GM19397 (cell line): Measurements from ENCODE around the gene PON2.
A peak's percentile ranks its signal among the peaks of the same experiment; 100 is the strongest.

ENCODE experiments used
- ATAC-seq: cut with Tn5 transposase; IDR thresholded peaks from one replicate; pipeline ENCODE4 v1.9.1; 2021; ENCODE audit warnings: mild to moderate bottlenecking, moderate library complexity; ENCODE audit not compliant: unreplicated experiment

PON2 gene

DNA sequence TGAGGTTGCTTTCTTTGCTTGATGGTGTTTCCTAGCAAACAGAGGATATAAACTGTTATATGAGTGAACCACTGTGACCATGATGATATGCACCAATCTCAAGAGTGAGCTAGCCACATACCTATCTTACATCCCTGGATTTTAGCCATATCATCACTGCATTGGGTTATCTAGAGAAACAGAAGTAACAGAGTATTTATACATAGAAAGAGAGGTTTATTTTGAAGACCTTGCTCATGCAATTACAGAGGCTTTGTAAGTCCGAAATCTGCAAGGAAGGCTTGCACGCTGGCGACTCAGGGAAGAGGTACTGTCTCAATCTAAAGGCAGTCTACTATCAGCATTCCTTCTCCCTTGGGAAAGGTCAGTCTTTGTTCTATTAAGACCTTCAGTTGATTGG, 11.8 kb upstream of the PON2 start:
- ATAC-seq: no peak

DNA sequence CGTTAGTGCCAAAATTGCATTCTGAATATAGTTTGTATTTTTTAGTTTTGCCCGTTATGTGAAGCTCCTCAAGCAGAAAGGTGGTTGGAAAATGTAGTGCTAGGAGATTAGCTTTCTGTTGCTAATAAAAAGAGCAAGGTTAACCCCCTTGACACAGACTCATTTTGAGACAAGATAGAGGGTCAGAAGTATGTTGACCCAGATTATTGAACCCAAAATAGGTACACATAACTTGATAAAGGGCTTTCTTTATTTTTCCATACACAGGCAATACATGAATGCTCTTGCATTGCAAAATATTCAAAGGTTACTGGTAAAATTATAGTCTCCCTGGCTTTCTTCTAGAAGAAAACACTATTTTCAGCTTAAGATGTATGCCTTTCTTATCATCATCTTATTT, 10.0 kb upstream of the PON2 start:
- ATAC-seq: no peak

DNA sequence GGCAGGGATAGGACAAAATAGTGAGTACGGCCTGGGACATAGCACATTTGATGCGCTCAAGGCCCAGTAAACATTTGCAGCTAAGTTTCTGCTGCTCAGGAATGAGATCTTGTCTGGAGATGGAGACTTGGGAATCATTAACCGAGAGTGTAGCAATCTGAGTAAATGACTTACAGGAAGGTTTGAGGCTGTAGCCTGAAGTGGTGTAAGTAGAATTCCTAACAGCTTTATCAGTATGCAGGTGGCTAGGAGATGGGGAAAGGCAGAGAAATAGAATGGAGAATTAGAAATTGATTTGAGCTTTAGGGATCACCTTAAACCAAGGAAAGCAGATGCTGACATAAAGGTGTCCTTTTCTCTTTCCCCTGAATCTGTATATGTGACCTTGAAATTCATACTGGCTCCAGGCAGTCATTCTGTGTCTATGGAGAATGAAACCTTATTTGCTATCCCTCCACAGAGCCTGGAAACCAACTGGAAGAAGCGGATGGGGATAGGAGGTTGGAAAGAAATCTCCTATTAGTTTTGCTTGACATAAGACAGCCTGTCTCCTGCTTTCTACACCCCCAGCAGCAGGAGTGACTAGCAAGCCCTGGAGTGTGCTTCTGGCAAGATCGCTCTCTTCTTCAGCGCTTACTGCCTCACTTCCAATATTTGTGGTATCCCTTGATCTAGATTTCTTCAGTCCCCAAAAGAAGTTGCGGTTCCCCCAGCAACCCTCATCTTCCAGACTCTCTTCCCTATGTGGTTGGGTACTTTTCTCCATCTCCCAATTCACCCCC, 6.4 kb upstream of the PON2 start:
- no peak for ATAC-seq

DNA sequence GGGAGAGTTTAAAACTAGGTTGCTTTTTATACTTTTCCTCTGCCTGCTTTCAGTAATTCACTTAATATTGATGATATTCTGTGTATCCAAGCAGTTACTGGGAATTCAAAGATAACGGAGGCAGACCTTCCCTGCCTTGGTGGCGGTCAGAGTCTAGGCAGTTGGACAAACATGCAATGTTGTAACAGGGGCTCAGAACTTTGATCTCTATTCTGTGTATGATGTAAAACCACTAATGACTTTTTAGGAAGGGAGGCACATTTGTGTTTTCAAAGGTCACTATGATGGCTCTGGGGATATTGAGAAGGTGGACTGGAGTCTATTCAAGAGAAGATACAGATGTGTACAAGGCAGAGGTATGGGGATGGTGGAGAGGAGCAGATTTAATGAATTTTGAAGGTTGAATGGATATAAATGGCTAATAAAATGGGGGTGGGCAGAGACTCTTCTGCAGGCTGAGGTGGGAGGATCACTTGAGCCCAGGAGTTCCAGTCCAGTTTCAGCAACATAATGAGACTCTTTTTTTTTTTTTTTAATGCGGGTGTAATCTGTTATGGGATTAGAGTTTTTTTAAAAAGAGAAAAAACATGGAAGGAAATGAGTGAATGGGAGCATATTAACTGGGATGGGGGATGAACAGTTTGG, 5.7 kb upstream of the PON2 start:
- no peak for ATAC-seq

DNA sequence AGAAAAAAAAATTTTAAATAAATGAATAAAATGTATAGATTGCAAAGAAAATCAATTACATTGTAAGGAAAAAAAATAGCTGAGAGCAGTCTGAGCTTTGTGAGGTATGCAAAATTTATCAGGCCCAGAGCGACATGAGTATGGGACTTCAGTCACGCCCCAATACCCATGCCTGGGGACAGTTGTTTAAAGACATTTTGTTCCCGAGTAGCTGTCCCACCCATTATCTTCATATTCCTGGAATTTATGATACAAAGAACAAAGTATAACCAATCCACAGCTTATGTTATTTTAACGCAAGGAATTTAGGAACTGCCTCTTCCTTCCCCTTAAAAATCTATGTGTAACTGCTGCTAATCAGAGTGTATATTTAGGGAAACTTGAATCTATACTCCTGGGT, 1.6 kb upstream of the PON2 start:
- ATAC-seq: no peak

DNA sequence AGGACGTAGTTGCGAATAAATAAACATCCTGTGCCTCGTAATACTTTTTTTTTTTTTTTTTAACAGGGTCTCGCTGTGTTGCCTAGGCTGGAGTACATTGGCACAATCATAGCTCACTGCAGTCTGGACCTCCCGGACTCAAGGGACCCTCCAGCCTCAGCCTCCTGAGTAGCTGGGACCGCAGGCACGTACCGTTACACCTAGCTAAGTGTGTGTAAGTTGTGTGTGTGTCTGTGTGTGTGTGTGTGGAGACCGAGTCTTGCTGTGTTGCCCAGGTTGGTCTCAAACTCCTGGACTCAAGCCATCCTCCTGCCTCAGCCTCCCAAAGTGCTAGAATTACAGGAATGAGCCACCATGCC, 573 bp upstream of the PON2 start:
- ATAC-seq: no peak

DNA sequence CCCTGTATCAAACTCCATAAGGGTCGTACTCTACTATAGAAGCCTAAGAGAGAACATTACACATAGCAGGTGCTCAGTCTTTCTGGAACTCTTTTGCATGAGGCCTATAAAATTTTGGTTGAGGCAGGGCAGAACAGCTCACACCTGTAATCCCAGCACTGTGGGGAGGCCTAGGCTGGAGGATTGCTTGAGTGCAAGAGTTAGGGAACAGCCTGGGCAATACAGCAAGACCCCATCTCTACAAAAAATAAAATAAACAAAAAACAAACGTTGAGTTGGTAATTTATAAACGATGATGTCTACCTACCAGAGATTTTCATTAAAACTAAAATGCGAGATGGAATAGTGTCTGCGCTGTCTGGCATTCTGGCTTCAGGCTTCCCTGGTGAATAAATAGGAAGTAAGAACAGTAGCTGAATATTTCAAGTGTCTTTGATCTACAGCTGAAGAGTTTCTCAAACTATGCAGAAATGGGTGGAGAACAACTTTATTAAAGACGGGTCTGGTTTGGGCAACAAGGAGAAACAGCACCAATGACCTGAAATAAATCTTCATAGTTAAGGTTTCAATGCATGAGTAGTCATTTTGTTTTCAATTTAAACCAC, 774 bp downstream of the PON2 start:
- ATAC-seq: no peak

DNA sequence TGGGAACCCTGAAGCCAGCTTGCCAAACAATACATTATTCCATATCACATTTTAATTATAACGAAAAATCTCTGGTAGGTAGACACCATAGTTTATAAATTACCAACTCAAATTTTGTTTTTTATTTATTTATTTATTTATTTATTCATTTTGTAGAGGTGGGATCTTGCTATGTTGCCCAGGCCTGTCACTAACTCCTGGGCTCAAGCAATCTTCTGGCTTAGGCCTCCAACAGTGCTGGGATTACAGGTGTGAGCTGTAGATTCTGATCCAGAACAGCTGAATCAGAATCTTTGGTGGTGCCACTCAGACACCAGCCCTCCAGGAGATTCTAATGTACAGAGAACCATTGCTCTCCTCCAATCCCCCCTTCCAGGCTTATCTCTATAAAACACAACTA, 1.7 kb downstream of the PON2 start:
- no peak for ATAC-seq

DNA sequence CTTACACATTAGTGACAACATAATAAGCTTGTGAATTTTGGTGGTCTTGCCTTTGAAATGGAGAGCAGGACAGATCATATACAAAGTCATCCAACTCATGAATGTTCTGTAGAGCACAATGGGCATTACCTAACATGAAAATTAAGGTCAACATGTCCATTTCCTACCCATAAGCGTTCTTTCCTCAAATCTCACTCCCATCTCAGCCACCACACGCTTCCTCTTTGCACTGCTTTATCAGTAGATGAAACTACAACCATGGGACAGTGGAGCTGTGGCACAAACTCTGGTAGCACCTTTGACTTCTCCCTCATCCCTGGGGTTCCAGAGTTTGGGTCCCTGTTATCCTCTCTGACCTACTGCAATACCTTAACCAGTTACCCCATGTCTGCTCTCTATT, 2.2 kb downstream of the PON2 start:
- no peak for ATAC-seq

DNA sequence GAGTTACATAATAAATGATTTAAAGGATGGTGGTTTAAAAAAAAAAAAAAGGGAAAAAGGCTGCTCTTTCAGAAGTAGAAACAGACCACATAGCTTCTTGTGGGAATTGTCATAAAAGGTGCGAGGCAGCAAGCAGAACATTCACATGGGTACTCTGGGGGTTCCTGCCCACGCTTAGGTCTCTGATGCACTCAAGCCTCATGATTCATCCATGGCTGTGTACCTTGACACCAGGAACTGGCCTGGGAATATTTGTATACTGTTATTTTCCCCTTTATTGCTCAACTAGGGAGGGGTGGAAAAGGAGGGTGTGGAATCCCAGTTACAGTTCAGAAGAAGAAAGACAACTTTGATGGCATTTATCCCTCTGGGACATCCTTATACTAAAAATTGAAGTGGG, 4.0 kb downstream of the PON2 start:
- ATAC-seq: no peak

DNA sequence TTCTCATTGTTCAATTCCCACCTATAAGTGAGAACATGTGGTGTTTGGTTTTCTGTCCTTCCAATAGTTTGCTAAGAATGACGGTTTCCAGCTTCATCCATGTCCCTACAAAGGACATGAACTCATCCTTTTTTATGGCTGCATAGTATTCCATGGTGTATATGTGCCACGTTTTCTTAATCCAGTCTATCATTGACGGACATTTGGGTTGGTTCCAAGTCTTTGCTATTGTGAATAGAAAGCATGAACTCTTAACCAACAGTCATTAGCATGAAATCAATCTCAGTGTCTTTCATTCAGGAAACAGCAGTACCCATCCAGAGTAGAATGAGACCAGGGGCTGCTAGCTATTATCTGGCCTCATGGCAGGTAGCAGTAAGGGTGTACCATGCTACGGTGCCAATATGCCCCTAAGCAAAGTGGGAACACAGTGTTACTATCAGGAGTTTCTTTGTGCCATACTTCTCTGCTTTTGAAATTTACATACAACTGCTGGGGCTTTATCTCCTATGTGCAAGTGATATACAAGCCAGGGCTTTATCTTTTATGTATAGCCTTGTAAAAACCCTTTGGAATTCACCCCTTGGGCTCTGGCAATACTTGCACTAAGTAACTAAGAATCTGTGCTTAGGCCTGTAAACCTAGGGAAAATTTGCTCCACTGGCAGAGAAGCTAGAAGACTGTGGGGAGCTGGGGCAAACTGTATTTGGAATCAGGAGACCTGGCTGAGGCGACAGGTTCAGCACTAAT, 5.4 kb downstream of the PON2 start:
- no peak for ATAC-seq

DNA sequence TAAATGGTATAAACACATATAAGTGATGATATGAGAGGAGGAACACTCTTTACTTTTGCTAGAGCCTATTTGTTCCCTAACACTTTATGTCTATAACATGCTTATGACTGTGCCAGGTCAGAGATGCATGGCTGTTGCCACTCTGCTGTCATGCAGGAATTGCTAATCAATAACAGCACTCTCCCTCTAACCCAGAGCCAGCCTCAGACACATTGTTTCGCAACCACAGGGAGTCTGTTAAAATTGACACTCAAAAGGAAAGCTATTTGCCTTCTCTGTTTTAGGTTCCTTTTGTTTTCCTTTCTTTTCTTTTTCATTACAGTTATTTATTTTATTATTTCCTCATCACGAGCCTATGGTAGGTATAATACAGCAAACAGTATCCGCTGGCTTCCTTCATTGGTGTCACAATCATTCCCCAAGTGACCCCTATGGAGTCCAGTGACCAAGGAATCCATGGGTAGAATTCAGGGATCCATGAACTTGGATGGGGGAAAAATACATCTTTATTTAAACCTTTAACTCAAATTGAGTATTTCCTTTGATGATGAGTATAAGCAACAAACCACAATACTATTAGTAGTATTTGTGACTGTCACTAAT, 6.8 kb downstream of the PON2 start:
- no peak for ATAC-seq

DNA sequence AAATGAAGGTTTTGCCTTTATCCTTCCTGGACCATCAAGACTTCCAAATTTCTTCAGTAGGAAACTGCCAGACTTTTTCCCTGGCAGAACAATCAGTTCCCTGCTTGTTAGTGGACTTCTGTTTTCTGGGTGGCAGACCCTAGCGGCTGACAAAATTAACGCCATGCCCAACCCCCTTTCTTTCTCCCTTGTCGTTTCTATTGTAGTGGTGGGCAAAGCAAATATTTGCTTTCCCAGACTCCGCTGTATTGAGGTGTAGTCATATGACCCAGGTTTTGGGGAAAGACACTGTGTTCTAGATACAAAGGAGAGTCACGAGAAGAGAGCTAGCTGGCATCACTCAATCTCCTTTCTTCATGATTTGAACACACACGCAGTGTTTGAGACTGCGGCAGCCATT, 7.7 kb downstream of the PON2 start:
- no peak for ATAC-seq

DNA sequence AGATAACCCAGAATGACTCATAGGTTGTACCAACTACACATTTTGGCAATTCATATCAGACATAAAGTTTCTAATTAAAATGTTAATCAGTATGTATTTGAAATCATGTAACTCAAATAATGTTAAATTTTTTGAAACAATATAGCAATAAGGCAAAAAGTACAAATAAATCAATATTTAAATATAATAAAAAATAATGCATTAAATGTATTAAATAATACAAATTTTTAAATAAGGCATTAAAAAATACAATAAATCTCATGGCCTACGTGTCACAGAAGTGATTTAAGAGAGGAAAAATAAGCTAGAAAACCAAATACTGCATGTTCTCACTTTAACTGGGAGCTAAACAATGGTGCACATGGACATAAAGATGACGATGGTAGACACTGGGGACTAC, 9.1 kb downstream of the PON2 start:
- no peak for ATAC-seq

DNA sequence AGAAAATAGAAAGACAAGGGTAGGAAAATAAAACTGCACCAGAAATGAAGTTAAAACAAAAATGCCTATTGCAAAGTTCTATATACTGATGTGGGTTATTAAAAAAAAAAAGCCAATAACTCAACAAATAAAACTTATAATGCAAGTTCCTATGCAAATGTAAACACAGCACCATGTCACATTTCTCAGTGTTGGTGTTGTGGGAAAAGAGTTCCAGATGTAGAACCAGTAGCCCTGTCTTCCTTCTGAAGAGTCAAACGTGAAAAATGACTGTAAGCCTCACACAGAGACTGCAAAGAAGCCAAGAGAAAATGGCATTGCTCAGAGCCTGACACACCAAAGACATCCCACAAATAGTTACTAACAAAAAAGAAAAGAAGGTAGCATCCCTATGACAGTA, 10.1 kb downstream of the PON2 start:
- no peak for ATAC-seq

DNA sequence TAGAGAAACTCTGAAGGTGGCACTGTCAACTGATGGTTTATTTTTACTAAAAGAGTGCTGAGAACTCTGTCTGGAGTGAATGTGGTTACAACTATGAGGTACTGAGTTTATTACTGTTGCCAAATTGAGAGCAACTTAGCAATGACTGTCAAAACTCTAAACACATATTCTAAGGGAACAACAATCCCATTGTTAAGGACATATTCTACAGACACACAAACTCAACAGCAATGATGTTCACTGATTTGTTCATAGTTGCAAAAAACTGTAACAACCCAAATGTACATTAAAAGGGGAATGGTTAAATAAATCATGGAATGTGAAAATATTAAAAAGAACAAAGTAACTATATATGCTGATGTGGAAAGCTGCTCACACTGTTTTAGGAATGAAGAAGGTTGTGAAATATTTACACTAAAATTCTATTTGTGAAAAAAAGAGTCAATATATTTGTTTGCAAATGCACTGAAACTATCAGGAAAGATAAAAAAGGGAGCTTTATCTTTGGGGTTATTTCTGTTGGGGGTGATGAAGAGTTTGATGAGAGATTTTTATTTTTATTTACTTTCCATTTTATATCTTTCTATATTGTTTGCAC, 12.9 kb downstream of the PON2 start:
- ATAC-seq: peak; percentile 39

DNA sequence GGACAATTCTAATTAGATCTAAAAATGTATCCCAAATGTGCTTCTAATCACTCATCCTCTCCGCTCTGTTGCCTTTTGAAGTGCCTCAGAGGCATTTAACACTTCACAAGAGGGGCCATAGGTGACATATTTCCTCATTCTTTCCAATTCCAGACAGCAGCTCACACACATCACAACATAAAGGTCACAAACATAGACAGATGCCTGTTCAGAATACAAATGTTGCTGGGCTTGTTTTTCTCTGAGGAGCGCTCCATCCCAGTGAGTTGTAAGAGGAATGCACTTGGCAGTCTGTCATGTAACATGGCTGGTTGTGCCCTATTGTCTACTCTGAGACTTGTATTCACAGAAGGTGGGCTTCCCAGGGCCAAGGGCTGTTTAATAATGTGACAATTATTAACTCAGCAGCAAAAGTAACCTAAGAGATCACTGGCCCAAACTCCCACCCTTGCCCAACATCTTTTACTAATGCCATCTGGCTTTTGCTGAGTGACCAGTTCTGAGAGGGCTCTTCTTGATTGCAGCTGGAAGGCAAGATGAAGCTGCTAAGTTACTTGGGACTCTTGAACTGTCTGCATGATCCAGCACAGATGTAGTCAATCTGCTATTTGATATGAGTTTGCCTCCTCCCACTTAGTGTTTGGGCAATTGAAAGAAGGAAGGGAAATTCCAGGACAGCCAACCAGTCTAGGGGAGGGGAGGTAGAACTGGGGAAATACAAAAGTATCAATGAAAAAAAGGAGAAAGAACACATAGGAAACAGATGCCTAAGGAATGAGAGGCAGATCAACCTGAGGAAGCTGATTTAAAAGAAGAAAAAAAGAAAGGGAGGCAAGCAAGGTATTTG, 13.6 kb downstream of the PON2 start:
- peak; percentile 47 for ATAC-seq

DNA sequence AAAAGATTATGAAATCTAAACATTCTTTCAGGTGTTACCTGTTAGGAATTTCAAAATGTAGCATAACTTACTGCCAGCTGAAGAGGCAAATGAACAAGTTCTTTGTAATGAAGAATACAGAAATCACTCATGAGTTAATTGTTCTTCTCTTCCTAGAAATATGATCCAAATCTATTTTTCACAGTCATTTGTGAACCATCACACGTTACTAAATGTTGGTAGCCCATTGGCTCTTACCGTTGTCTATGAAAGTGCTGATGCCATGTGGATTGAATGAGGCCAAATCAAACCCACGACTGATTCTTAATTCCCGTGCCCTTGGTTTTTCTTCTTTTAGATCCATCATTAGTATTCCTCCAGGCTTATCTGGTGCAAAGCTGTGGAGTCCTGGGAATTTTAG, 22.8 kb downstream of the PON2 start:
- ATAC-seq: no peak

DNA sequence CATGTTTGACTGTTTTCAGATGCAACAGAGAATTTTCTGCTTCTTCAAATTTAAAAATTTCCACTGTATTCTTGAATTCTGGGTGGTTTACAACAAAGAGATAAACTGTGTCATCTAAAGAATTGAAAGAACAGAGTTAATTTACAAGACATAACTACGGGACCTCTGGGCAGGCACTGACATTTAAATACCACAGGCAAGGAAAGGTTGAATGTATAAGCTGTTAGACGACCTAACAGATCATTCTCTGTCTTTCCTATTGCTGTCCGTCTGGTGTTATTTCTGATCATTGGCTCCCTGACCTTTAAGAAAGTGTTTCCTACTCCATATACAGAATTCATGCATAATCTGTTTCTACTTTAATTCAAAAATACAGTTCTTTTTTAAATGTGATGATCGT, 23.2 kb downstream of the PON2 start:
- ATAC-seq: no peak

DNA sequence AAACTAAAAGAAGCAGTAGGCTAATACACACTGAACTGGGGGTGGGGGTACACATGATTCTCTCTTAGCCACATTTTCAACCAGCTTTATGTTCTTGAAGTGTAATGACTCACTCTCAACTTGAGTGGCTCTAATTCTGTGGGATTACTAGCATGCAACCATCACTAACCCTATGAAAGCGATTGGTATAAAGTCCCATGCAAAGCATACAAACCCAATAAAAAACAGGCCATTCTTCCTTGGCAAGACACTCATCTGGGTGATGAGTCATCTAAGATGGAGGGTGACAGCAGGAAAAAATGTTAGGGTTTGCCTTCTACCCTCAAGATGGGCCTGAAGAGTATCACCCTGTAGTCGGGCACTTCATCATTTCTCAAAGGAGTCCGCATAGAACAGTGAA, 23.8 kb downstream of the PON2 start:
- ATAC-seq: no peak
